Cardiac fibroblast (primary cell): ENCODE results near the gene PPP1R16B.

Experiments
- DNase-seq, 2 donors: peaks; one replicate each; pipeline versions ENCODE4 v3.0.0 to v3.0.0-alpha.2; 2010; ENCODE audit warnings: low read depth in 2 of 2
- H3K4me3 ChIP-seq, 2 donors: replicated peaks in 1 of 2; 1 replicate in 1 of 2; 2 replicates in 1 of 2; pipeline ENCODE4 v1.5.1; 2011; ENCODE audit warnings: low read depth in 2 of 2, low read length in 2 of 2, mild to moderate bottlenecking in 2 of 2, moderate library complexity in 1 of 2
- TF ChIP-seq, protein P1 (sequence below): IDR thresholded peaks from one replicate; pipeline ENCODE4 v1.5.1; 2011; ENCODE audit warnings: low read depth, mild to moderate bottlenecking, low read length, inconsistent platforms

PPP1R16B gene

GRCh38 chr20:38919683-38920082 lies 114.2 kb downstream of the PPP1R16B start:
- TF ChIP-seq, protein P1, sequence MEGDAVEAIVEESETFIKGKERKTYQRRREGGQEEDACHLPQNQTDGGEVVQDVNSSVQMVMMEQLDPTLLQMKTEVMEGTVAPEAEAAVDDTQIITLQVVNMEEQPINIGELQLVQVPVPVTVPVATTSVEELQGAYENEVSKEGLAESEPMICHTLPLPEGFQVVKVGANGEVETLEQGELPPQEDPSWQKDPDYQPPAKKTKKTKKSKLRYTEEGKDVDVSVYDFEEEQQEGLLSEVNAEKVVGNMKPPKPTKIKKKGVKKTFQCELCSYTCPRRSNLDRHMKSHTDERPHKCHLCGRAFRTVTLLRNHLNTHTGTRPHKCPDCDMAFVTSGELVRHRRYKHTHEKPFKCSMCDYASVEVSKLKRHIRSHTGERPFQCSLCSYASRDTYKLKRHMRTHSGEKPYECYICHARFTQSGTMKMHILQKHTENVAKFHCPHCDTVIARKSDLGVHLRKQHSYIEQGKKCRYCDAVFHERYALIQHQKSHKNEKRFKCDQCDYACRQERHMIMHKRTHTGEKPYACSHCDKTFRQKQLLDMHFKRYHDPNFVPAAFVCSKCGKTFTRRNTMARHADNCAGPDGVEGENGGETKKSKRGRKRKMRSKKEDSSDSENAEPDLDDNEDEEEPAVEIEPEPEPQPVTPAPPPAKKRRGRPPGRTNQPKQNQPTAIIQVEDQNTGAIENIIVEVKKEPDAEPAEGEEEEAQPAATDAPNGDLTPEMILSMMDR = no peak
- no peak for DNase-seq

GRCh38 chr20:38920411-38920810 lies 114.9 kb downstream of the PPP1R16B start:
- TF ChIP-seq, protein P1 = no peak
- no peak overlapping the region for H3K4me3 ChIP-seq
- DNase-seq = no peak

More at GRCh38 chr20:38919683-38920082, 114.2 kb downstream of the PPP1R16B start:
- H3K4me3 ChIP-seq = no peak overlapping the region

- TF ChIP-seq, protein P1 = no peak
- H3K4me3 ChIP-seq = no peak overlapping the region
- DNase-seq = no peak
Observed at GRCh38 chr20:38920851-38921250, 115.4 kb downstream of the PPP1R16B start.

- no peak overlapping the region for H3K4me3 ChIP-seq
- TF ChIP-seq, protein P1 = no peak
- no peak for DNase-seq
Observed at GRCh38 chr20:38924718-38925117, 119.2 kb downstream of the PPP1R16B start.

DNA sequence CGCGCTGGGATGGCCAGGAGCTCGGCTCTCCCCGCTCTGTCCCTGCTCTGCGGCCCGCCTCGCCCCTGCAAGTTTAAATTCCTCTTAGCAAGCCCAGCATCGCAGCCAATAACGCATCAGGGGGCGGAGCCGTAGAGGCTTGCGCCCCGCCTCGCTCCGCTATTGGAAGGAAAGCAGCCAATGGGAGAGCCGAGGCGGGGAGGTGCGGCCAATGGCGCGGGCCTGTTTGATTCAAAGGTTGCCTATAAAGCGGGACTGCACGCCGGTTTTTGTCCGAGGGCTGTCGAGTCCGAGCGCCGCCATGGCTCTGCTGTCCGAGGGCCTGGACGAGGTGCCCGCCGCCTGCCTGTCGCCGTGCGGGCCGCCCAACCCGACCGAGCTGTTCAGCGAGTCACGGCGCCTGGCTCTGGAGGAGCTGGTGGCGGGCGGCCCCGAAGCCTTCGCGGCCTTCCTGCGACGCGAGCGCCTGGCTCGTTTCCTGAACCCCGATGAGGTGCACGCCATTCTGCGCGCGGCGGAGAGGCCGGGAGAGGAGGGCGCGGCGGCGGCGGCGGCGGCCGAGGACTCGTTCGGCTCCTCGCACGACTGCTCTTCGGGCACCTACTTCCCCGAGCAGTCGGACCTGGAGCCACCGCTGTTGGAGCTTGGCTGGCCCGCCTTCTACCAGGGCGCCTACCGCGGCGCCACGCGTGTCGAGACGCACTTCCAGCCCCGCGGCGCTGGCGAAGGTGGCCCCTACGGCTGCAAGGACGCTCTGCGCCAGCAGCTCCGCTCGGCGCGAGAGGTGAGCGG lies 120.8 kb downstream of the PPP1R16B start, which contains the start of gene FAM83D:
Gene FAM83D, plus strand, starts transcription at position 276 of the 792 bp plus-strand sequence. Its CDS starts 26 bp downstream, at position 302.
- TF ChIP-seq, protein P1 = no peak
- DNase-seq = peak; percentile 98 to 99
- peak within 1 kb of the TSS; percentile 74 to 89 for H3K4me3 ChIP-seq

DNA sequence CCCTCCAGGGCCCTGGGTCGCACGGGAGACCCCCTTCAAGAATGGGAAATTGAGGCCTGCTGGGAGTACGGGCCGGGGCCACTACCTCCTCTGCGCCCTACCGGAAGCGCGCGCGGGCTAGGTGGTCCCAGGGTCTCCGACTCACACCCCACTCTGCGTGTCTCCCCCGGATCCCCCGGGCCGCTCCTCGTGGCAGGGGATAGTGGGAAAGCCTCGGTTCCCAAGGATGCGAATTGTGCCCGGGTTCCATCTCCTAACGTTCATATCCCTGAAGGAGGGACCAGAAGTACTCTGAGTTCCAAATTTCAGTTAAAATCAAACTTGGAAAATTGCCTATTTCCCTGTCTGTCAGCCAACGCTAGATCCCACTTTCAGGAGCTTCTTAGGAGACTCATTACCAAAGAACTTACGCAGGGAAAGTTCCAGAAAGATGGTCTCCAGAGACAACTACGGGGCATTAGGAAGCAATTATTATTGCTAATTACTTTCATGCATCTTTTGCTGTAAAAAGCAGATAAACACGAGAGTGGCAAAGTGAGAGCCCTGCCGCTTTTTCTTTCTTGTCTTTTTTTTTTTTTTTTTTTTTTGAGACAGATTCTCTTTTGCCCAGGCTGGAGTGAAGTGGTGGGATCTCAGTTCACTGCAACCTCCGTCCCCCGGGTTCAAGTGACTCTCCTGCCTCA lies 121.6 kb downstream of the PPP1R16B start:
- DNase-seq = peak; percentile 28 to 51
- H3K4me3 ChIP-seq = peak overlapping the region; percentile 74 to 89
- TF ChIP-seq, protein P1 = no peak
